Keratinocyte (primary cell): Measurements from ENCODE around the gene SLC9B2.

Source experiments
- CTCF ChIP-seq, 3 experiments: IDR thresholded peaks in 1 of 3; conservative IDR thresholded peaks in 1 of 3; optimal IDR thresholded peaks in 1 of 3; 2 replicates in 2 of 3; 3 replicates in 1 of 3; pipeline versions ENCODE3 to v1.5.1; 2011; ENCODE audit warnings: low read length in 3 of 3, mild to moderate bottlenecking in 3 of 3, moderate library complexity in 2 of 3, control low read depth in 1 of 3, inconsistent platforms in 1 of 3; ENCODE audit not compliant: insufficient read depth in 2 of 3; ENCODE audit errors: extremely low read depth in 1 of 3
- EZH2 ChIP-seq: IDR thresholded peaks from one replicate; pipeline ENCODE4 v1.6.1; 2012; ENCODE audit warnings: inconsistent platforms, mild to moderate bottlenecking, low read length, moderate library complexity

DNA sequence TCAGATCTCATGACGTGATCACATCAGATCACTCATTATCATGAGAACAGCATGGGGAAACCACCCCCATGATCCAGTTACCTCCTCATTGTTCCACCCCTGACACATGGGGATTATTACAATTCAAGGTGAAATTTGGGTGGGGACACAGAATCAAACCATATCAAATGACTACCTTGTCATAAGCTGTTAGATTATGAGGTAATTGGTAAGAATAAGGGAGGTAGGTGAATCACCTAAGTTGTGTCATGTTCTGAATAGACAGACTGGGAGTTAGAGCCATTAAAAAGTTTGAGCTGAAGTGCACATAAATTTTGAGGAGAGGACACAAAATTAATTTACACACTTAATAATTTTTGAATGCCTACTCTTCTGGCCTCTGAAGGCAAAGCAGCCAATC lies 81.8 kb downstream of the SLC9B2 start:
- TF ChIP-seq CTCF (optimal IDR thresholded peaks at IDR 0.05 in 1 of 3, IDR thresholded peaks at IDR 0.05 in 1 of 3, conservative IDR thresholded peaks at IDR 0.05 in 1 of 3; ENCODE audit: extremely low read depth in 1 of 3, insufficient read depth in 2 of 3, low read length in 3 of 3) = no peak
- no peak for TF ChIP-seq EZH2
